IMR-90 (cell line): ENCODE measurements around the gene WDR1. TPM values are rescaled to one million over a fixed set of nuclear protein-coding genes. Genes with fewer than 3 reads are reported as not detected.

Source experiments
- ATAC-seq: fragments of 200-7000 bp; cut with Tn5 transposase; 2 replicates; pipeline ENCODE4 v1.9.1; 2020; ENCODE audit warnings: low read depth, mild to moderate bottlenecking, moderate library complexity
- BruUV-seq: library from RNA; stranded (reverse); fragments of 400-500 nt; replicated peaks from 2 replicates; lab custom pipeline; 2021; lab: Mats Ljungman, UMichigan
- CTCF ChIA-PET: fragments of 300-600 bp; formaldehyde crosslinking; extraction: SDS; loops from one replicate; lab custom pipeline; 2021; ENCODE audit warnings: antibody characterized with exemption; lab: Yijun Ruan, JAX
- POLR2A ChIA-PET: fragments of 300-600 bp; sonication (Branson Sonifier 250); formaldehyde crosslinking; loops from one replicate; lab custom pipeline; 2022; ENCODE audit warnings: antibody characterized with exemption; ENCODE audit not compliant: unreplicated experiment; lab: Charles Lee
- DNase-seq: peaks from one replicate; pipeline ENCODE4 v3.0.0; 2013
- H2AFZ ChIP-seq: replicated peaks from 2 replicates; pipeline ENCODE3; 2013; ENCODE audit warnings: low read length, mild to moderate bottlenecking; ENCODE audit not compliant: poor library complexity
- H2AK5ac ChIP-seq: 2 replicates; pipeline ENCODE4 v1.6.1; 2013; ENCODE audit warnings: low read depth, low read length, inconsistent platforms
- H2AK9ac ChIP-seq: replicated peaks from 2 replicates; pipeline ENCODE3; 2013; ENCODE audit warnings: mild to moderate bottlenecking, low read depth, low read length, moderate library complexity; ENCODE audit not compliant: poor library complexity
- H2BK120ac ChIP-seq: 2 replicates; pipeline ENCODE4 v1.6.1; 2013; ENCODE audit warnings: low read depth, low read length, inconsistent platforms
- H2BK15ac ChIP-seq: 3 replicates; pipeline ENCODE4 v1.6.1; 2013; ENCODE audit warnings: low read depth, low read length, inconsistent platforms
- H2BK20ac ChIP-seq: 2 replicates; pipeline ENCODE4 v1.6.1; 2013; ENCODE audit warnings: low read depth, mild to moderate bottlenecking, inconsistent platforms, low read length, moderate library complexity
- H2BK5ac ChIP-seq: 2 replicates; pipeline ENCODE4 v1.6.1; 2013; ENCODE audit warnings: mild to moderate bottlenecking, low read depth, low read length, inconsistent platforms; ENCODE audit not compliant: poor library complexity, severe bottlenecking
- H3K14ac ChIP-seq: replicated peaks from 2 replicates; pipeline ENCODE4 v1.6.1; 2013; ENCODE audit warnings: low read depth, low read length, inconsistent platforms
- H3K18ac ChIP-seq: 2 replicates; pipeline ENCODE4 v1.6.1; 2013; ENCODE audit warnings: low read depth, low read length, control low read depth
- H3K23ac ChIP-seq: 2 replicates; pipeline ENCODE4 v1.6.1; 2013; ENCODE audit warnings: low read depth, low read length, inconsistent platforms
- H3K27ac ChIP-seq: 2 replicates; pipeline ENCODE4 v1.5.1; 2013; ENCODE audit warnings: mild to moderate bottlenecking, control low read depth, low read length; ENCODE audit not compliant: insufficient read depth
- H3K27me3 ChIP-seq: 2 replicates; pipeline ENCODE4 v1.6.1; 2013; ENCODE audit warnings: low read length; ENCODE audit not compliant: control insufficient read depth, insufficient read depth
- H3K36me3 ChIP-seq: 2 replicates; pipeline ENCODE4 v1.6.1; 2013; ENCODE audit warnings: low read length, mixed read lengths; ENCODE audit not compliant: control insufficient read depth, insufficient read depth
- H3K4ac ChIP-seq: 2 replicates; pipeline ENCODE4 v1.6.1; 2013; ENCODE audit warnings: low read depth, low read length, inconsistent platforms
- H3K4me1 ChIP-seq: 2 replicates; pipeline ENCODE4 v1.6.1; 2013; ENCODE audit warnings: low read length, mixed read lengths; ENCODE audit not compliant: control insufficient read depth, insufficient read depth
- H3K4me2 ChIP-seq: 2 replicates; pipeline ENCODE4 v1.6.1; 2013; ENCODE audit warnings: low read depth, mild to moderate bottlenecking, control low read depth, low read length, moderate library complexity
- H3K4me3 ChIP-seq: 2 replicates; pipeline ENCODE4 v1.5.1; 2013; ENCODE audit warnings: low read depth, mild to moderate bottlenecking, control low read depth, low read length, moderate library complexity; ENCODE audit not compliant: insufficient read depth
- H3K56ac ChIP-seq: 2 replicates; pipeline ENCODE4 v1.6.1; 2013; ENCODE audit warnings: low read length, inconsistent platforms; ENCODE audit not compliant: insufficient read depth; ENCODE audit errors: extremely low read depth
- H3K79me1 ChIP-seq, 2 experiments: 2 replicates each; pipeline ENCODE4 v1.6.1; 2013; ENCODE audit warnings: low read length in 2 of 2, inconsistent platforms in 1 of 2, low read depth in 1 of 2
- H3K9ac ChIP-seq: 2 replicates; pipeline ENCODE4 v1.6.1; 2013; ENCODE audit warnings: low read depth, low read length, control low read depth
- H3K9me1 ChIP-seq: 2 replicates; pipeline ENCODE4 v1.6.1; 2013; ENCODE audit warnings: low read length, inconsistent platforms; ENCODE audit not compliant: insufficient read depth
- H3K9me3 ChIP-seq: 2 replicates; pipeline ENCODE4 v1.6.1; 2013; ENCODE audit warnings: low read length; ENCODE audit not compliant: control insufficient read depth, insufficient read depth
- H4K20me1 ChIP-seq: 2 replicates; pipeline ENCODE4 v1.6.1; 2013; ENCODE audit warnings: low read length, inconsistent platforms; ENCODE audit not compliant: insufficient read depth
- H4K5ac ChIP-seq: 2 replicates; pipeline ENCODE4 v1.6.1; 2013; ENCODE audit warnings: mild to moderate bottlenecking, low read depth, low read length, control low read depth
- H4K8ac ChIP-seq, 2 experiments: 2 replicates each; pipeline ENCODE4 v1.6.1; 2013; ENCODE audit warnings: low read depth in 2 of 2, low read length in 2 of 2, control low read depth in 1 of 2, inconsistent platforms in 1 of 2
- H4K91ac ChIP-seq: 2 replicates; pipeline ENCODE4 v1.6.1; 2013; ENCODE audit warnings: low read depth, low read length, inconsistent platforms; ENCODE audit not compliant: insufficient read depth
- CHD1 ChIP-seq: IDR thresholded peaks from 2 replicates; pipeline ENCODE4 v1.6.1; 2012; ENCODE audit warnings: low read depth, low read length, improper control_type of control experiment
- WGBS, 2 experiments: methylation state at CpG; one replicate each; pipeline versions ENCODE4 v1.1.5 to v1.1.7; 2013; ENCODE audit warnings: missing lambda C conversion rate in 2 of 2; ENCODE audit not compliant: insufficient read length in 1 of 2; ENCODE audit errors: extremely low coverage in 2 of 2; 5-methylcytosine and 5-hydroxymethylcytosine counted together
- dilution Hi-C: fragments of 300-500 bp; cut with HindIII; formaldehyde crosslinking; loops from one replicate; pipeline ENCODE4 v1.14.3; 2018; ENCODE audit warnings: low sequenced_read_pairs; ENCODE audit not compliant: unreplicated experiment
- in situ Hi-C: fragments of 300-500 bp; cut with MboI; formaldehyde crosslinking; loops from 3 replicates; pipeline ENCODE4 v1.14.3; 2019; ENCODE audit warnings: low sequenced_read_pairs, inconsistent platforms, mixed read lengths
- intact Hi-C: fragments of 100-400 bp; cut with micrococcal nuclease; formaldehyde crosslinking; loops from 2 replicates; pipeline ENCODE4 v1.10.0; 2022
- polyA plus RNA-seq, 3 experiments: library from polyadenylated mRNA; depleted of rRNA; stranded (reverse); fragments of >200 nt; gene quantifications; 2 replicates each; pipeline ENCODE4 v1.2.3, GENCODE V29; 2012; ENCODE audit warnings: low replicate concordance in 1 of 3
- total RNA-seq: library from RNA; depleted of rRNA; stranded (reverse); fragments of >200 nt; gene quantifications from 2 replicates; pipeline ENCODE4 v1.2.3, GENCODE V29; 2012

Gene WDR1
- total and polyA plus RNA-seq, 2 of the 4 experiments (the other 2 are of a cell fraction): 725 to 992 TPM

DNA sequence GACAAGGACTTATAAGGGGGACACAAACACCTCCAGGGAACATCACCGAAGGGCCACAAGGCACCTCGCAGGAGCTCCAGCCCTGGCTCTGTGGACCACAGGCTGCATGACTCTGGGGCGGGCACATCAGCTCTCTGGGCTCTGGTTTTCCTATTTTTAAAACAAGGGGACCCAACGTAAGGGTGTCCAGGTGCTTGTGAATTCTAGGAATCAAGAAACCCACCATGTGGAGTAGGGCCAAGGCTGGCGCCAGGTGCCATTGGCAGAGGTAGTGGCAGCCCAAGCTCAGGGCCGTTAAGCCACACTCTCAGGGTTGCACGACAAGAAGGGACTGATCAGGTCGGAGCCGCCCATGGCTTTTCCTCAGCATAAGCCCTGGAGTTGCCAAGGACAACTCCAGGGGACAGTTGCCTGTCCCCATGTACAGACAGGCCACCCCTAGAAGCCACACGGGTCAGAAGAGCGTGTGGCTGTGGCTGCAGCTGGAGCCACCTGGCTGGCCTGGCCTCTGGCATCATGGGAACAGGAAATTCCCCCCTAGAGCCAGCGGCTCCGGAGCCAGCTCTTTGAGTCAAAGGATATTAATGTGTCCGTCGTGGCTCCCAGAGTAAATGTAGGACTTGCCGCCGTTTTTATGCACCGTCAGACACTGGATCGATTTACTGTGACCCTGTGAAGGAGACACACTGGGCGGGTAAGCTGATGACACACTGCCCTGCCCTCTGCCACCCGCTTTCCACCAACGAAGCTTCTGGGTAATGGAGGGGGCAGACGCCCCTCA, 32.5 kb downstream of the WDR1 start:
- POLR2A ChIA-PET: no interaction called here
- Histone ChIP-seq H3K56ac (no peak overlapping the region), H2BK5ac (no peak overlapping the region), H3K27me3 (no peaks in the 10 kb centered on the region), H3K36me3 (peaks cover 95% of the 10 kb centered on the region), H2AFZ (no peak overlapping the region), H4K8ac (no peak overlapping the region), H2BK15ac (no peak overlapping the region), H3K9ac (no peak overlapping the region), H2BK20ac (no peak overlapping the region), H3K27ac (no peak overlapping the region), H2BK120ac (no peak overlapping the region), H3K18ac (no peak overlapping the region), H3K4me3 (no peak overlapping the region), H3K14ac (no peak overlapping the region), H3K4me2 (no peak overlapping the region), H3K23ac (no peak overlapping the region), H4K91ac (no peak overlapping the region), H4K20me1 (peaks cover 88% of the 10 kb centered on the region), H3K9me3 (no peaks in the 10 kb centered on the region), H3K4ac (no peak overlapping the region), H2AK9ac (no peak overlapping the region), H3K9me1 (no peaks in the 10 kb centered on the region), H2AK5ac (no peak overlapping the region), H3K79me1 (peaks cover 43 to 83% of the 10 kb centered on the region in 2 experiments), H3K4me1 (no peaks in the 10 kb centered on the region), H4K5ac (no peak overlapping the region)
- no peak for ATAC-seq
- intact Hi-C loops: no loop called here
- TF ChIP-seq CHD1: no peak
- dilution Hi-C loops: no loop called here
- in situ Hi-C loops: loop anchor here (25.0 kb wide), 2 partner anchors 103 to 1647 kb away; partner anchors contain the start of genes ACOX3 and TRMT44
- DNase-seq: no peak
- WGBS, 2 experiments: 85% methylated on average over 8 of the region's 23 CpGs; no CpG with 5 or more reads in 1 of the 2 experiments
- BruUV-seq: no TSS peak
- CTCF ChIA-PET: no interaction called here
